OCI-LY7 (cell line): Measurements from ENCODE around the gene GBF1. TPM values are rescaled to one million over a fixed set of nuclear protein-coding genes. Genes with fewer than 3 reads are reported as not detected.

Source experiments
- Bru-seq: library from RNA; stranded (reverse); fragments of 400-500 nt; gene quantifications from one replicate; lab custom pipeline; 2021; lab: Mats Ljungman, UMichigan
- BruChase-seq, 2 experiments: library from RNA; stranded (reverse); fragments of 400-500 nt; gene quantifications; one replicate each; lab custom pipeline; 2021; lab: Mats Ljungman, UMichigan
- BruUV-seq: library from RNA; stranded (reverse); fragments of 400-500 nt; replicated peaks from 2 replicates; lab custom pipeline; 2021; lab: Mats Ljungman, UMichigan
- CTCF ChIA-PET: fragments of 300-600 bp; sonication (Branson Sonifier 250); formaldehyde crosslinking; loops from one replicate; lab custom pipeline; 2022; ENCODE audit warnings: antibody characterized with exemption; ENCODE audit not compliant: unreplicated experiment; lab: Charles Lee
- POLR2A ChIA-PET: fragments of 300-600 bp; sonication (Branson Sonifier 250); formaldehyde crosslinking; loops from one replicate; lab custom pipeline; 2022; ENCODE audit warnings: antibody characterized with exemption; lab: Charles Lee
- DNase-seq: peaks from one replicate; pipeline ENCODE4 v3.0.0-alpha.2; 2015; ENCODE audit warnings: low spot score
- H2AFZ ChIP-seq: fragments of 200-600 bp; sonication (generic), shearing (Covaris generic); 2 replicates; pipeline ENCODE4 v1.6.1; 2014; ENCODE audit warnings: mild to moderate bottlenecking, antibody characterized with exemption, low read length, moderate library complexity
- H3K27ac ChIP-seq: fragments of 200-600 bp; sonication (generic); 2 replicates; pipeline ENCODE4 v1.5.1; 2014; ENCODE audit warnings: mixed run types, low read depth, mild to moderate bottlenecking, moderate library complexity, low read length, inconsistent platforms; ENCODE audit not compliant: poor library complexity, severe bottlenecking
- H3K36me3 ChIP-seq: fragments of 200-600 bp; sonication (generic); 2 replicates; pipeline ENCODE4 v1.6.1; 2014; ENCODE audit warnings: mild to moderate bottlenecking, antibody characterized with exemption, low read length, moderate library complexity, mixed read lengths; ENCODE audit not compliant: insufficient read depth
- H3K4me1 ChIP-seq: fragments of 200-600 bp; sonication (generic); 2 replicates; pipeline ENCODE4 v1.5.1; 2014; ENCODE audit warnings: mild to moderate bottlenecking, low read length; ENCODE audit not compliant: insufficient read depth, poor library complexity, severe bottlenecking
- H3K4me2 ChIP-seq: fragments of 200-600 bp; sonication (generic); 2 replicates; pipeline ENCODE4 v1.6.1; 2014; ENCODE audit warnings: mild to moderate bottlenecking, low read length
- H3K4me3 ChIP-seq: fragments of 200-600 bp; sonication (generic); 2 replicates; pipeline ENCODE4 v1.5.1; 2014; ENCODE audit warnings: mild to moderate bottlenecking, low read depth, low read length; ENCODE audit not compliant: poor library complexity, severe bottlenecking
- H3K79me2 ChIP-seq: fragments of 200-600 bp; sonication (generic); 2 replicates; pipeline ENCODE4 v1.6.1; 2016; ENCODE audit warnings: low read depth, mild to moderate bottlenecking, low read length, moderate library complexity, mixed read lengths; ENCODE audit not compliant: insufficient read depth
- H3K9me2 ChIP-seq: fragments of 200-600 bp; sonication (generic); 2 replicates; pipeline ENCODE4 v1.6.1; 2016; ENCODE audit warnings: mild to moderate bottlenecking, low read length, mixed read lengths; ENCODE audit not compliant: insufficient read depth
- H3K9me3 ChIP-seq: fragments of 200-600 bp; sonication (generic); 2 replicates; pipeline ENCODE4 v1.6.1; 2014; ENCODE audit warnings: mild to moderate bottlenecking, mixed run types, low read length, mixed read lengths
- H4K20me1 ChIP-seq: fragments of 200-600 bp; sonication (generic); 2 replicates; pipeline ENCODE4 v1.6.1; 2014; ENCODE audit warnings: mild to moderate bottlenecking, antibody characterized with exemption, low read length, moderate library complexity, mixed read lengths; ENCODE audit not compliant: insufficient read depth
- EZH2phosphoT487 ChIP-seq: fragments of 200-600 bp; sonication (generic); IDR thresholded peaks from 2 replicates; pipeline ENCODE4 v1.6.1; 2018; ENCODE audit warnings: low read depth, borderline replicate concordance, mild to moderate bottlenecking, mixed run types, antibody characterized with exemption, low read length, moderate library complexity, mixed read lengths
- intact Hi-C: fragments of 100-400 bp; cut with micrococcal nuclease; formaldehyde crosslinking; loops from one replicate; pipeline ENCODE4 v1.10.0; 2022; ENCODE audit not compliant: unreplicated experiment
- long read RNA-seq: library from polyadenylated mRNA; stranded (forward); transcript quantifications from one replicate; pipeline ENCODE4 v2.0.0, GENCODE V29; 2022
- total RNA-seq, 2 experiments: library from RNA; depleted of rRNA in 1 of 2; stranded (reverse); fragments of >200 nt in 1 of 2; shearing (Covaris generic) in 1 of 2; gene quantifications; 2 replicates each; pipeline ENCODE4 v1.2.3, GENCODE V29; 2014 to 2022
- TF ChIP-seq, protein P1 (sequence below): fragments of 200-600 bp; sonication (generic); conservative IDR thresholded peaks from 2 replicates; pipeline ENCODE4 v1.5.1; 2014; ENCODE audit warnings: mild to moderate bottlenecking, antibody characterized with exemption, low read length, moderate library complexity, mixed read lengths

Gene GBF1, protein sequence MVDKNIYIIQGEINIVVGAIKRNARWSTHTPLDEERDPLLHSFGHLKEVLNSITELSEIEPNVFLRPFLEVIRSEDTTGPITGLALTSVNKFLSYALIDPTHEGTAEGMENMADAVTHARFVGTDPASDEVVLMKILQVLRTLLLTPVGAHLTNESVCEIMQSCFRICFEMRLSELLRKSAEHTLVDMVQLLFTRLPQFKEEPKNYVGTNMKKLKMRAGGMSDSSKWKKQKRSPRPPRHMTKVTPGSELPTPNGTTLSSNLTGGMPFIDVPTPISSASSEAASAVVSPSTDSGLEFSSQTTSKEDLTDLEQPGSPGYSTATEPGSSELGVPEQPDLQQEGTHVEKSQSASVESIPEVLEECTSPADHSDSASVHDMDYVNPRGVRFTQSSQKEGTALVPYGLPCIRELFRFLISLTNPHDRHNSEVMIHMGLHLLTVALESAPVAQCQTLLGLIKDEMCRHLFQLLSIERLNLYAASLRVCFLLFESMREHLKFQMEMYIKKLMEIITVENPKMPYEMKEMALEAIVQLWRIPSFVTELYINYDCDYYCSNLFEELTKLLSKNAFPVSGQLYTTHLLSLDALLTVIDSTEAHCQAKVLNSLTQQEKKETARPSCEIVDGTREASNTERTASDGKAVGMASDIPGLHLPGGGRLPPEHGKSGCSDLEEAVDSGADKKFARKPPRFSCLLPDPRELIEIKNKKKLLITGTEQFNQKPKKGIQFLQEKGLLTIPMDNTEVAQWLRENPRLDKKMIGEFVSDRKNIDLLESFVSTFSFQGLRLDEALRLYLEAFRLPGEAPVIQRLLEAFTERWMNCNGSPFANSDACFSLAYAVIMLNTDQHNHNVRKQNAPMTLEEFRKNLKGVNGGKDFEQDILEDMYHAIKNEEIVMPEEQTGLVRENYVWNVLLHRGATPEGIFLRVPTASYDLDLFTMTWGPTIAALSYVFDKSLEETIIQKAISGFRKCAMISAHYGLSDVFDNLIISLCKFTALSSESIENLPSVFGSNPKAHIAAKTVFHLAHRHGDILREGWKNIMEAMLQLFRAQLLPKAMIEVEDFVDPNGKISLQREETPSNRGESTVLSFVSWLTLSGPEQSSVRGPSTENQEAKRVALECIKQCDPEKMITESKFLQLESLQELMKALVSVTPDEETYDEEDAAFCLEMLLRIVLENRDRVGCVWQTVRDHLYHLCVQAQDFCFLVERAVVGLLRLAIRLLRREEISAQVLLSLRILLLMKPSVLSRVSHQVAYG (N-terminal part only)
- total RNA-seq (2014; rRNA removed; shearing (Covaris generic)) (13.8 and 17.8 TPM in 2 replicates), total RNA-seq (2022) (33.4 and 36.9 TPM in 2 replicates), Bru-seq, nascent RNA (percentile 80 among the genes with signal in this experiment), BruChase-seq, experiment 1, labeled RNA remaining after a 6-hour chase (percentile 82 among the genes with signal in this experiment), BruChase-seq, experiment 2, labeled RNA remaining after a 2-hour chase (percentile 75 among the genes with signal in this experiment)
- long read RNA-seq, full-length matches to known transcripts, result 5 of 26 reads
- long read RNA-seq, partial matches to known transcripts, result 3 of 26 reads
- long read RNA-seq, other reads (novel, unspliced or antisense), result 18 of 26 reads

- BruUV-seq, result no TSS peak
- DNase-seq, result peak; percentile 100
- H4K20me1 ChIP-seq, result peaks cover 15% of the 10 kb centered on the region; the same call in 1 of the 2 replicates
- H3K9me2 ChIP-seq, result no peaks in the 10 kb centered on the region
- ChIA-PET CTCF (interaction anchor here (0.6 kb wide), 1 partner anchor 41 kb away, joined by 4 read pairs; no protein-coding TSS in a partner anchor), POLR2A (interaction anchor here (0.5 to 1.0 kb wide), 5 partner anchors 27 to 409 kb away, joined by 3 read pairs; no protein-coding TSS in a partner anchor)
- no peaks in the 10 kb centered on the region for H3K9me3 ChIP-seq
- H3K4me2 ChIP-seq, result peak within 1 kb of the TSS; percentile 83
- intact Hi-C loops, result no loop called here
- peak within 1 kb of the TSS; percentile 98 for H2AFZ ChIP-seq
- peaks cover 30% of the 10 kb centered on the region for H3K4me1 ChIP-seq
- H3K36me3 ChIP-seq, result peaks cover 26% of the 10 kb centered on the region
- peak within 1 kb of the TSS; percentile 82 for H3K4me3 ChIP-seq
- TF ChIP-seq EZH2phosphoT487, result no peak
- H3K79me2 ChIP-seq, result peaks cover 48% of the 10 kb centered on the region
- peak within 1 kb of the TSS; percentile 11 for H3K27ac ChIP-seq
These were observed at the start of gene GBF1 for GRCh38 chr10:102245082-102245931. Gene GBF1, plus strand, starts transcription at chr10:102245532. Its CDS starts 13,407 bp downstream, at chr10:102258939.

DNA sequence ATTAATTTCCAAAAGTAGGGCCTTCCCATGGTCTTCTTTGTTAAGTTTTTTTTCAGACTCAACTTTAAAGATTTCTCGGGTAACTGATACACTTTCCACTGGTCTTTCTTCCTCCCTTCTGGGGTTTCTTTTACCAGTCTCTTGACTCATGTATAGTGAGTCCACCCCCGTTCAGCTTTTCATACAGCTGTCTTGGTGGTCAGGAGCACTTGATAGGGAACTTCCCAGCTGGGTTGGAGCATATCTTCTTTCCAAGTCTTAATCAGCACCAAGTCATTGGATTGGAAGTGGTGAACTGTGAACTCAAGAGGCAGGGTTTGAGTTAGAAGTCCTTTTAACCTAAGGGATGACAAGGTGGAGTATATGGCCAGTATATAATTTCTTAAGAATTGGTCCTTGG lies 48.4 kb upstream of the GBF1 start:
- intact Hi-C loops, result no loop called here
- no peak overlapping the region for H2AFZ ChIP-seq
- no peak overlapping the region for H3K27ac ChIP-seq
- H3K4me1 ChIP-seq, result no peaks in the 10 kb centered on the region
- H3K36me3 ChIP-seq, result no peaks in the 10 kb centered on the region
- DNase-seq, result no peak
- H3K9me3 ChIP-seq, result 0 out of 2 replicates have a peak, but pooled peaks cover 4% of the 10 kb centered on the region
- no peak overlapping the region for H3K4me2 ChIP-seq
- H4K20me1 ChIP-seq, result no peaks in the 10 kb centered on the region
- no peaks in the 10 kb centered on the region for H3K9me2 ChIP-seq
- H3K4me3 ChIP-seq, result no peak overlapping the region
- TF ChIP-seq, protein P1, sequence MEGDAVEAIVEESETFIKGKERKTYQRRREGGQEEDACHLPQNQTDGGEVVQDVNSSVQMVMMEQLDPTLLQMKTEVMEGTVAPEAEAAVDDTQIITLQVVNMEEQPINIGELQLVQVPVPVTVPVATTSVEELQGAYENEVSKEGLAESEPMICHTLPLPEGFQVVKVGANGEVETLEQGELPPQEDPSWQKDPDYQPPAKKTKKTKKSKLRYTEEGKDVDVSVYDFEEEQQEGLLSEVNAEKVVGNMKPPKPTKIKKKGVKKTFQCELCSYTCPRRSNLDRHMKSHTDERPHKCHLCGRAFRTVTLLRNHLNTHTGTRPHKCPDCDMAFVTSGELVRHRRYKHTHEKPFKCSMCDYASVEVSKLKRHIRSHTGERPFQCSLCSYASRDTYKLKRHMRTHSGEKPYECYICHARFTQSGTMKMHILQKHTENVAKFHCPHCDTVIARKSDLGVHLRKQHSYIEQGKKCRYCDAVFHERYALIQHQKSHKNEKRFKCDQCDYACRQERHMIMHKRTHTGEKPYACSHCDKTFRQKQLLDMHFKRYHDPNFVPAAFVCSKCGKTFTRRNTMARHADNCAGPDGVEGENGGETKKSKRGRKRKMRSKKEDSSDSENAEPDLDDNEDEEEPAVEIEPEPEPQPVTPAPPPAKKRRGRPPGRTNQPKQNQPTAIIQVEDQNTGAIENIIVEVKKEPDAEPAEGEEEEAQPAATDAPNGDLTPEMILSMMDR, result no peak
- no peak for TF ChIP-seq EZH2phosphoT487
- H3K79me2 ChIP-seq, result no peaks in the 10 kb centered on the region
- ChIA-PET POLR2A (no interaction called here), CTCF (no interaction called here)
- no TSS peak for BruUV-seq
